PC-9 (cell line): Measurements from ENCODE around the gene CCDC43.
"Not testable (repeated sequence)": the region's sequence is repeated elsewhere in the genome, so short reads cannot be mapped to it uniquely, and the experiment has no call there.

ENCODE experiments used
- EZH2 ChIP-seq: fragments of 200-600 bp; sonication (generic); IDR thresholded peaks from 2 replicates; pipeline ENCODE4 v1.8.0; 2017; ENCODE audit warnings: antibody characterized with exemption, low read depth
- TF ChIP-seq, protein P1 (sequence below): fragments of 200-600 bp; sonication (generic); conservative IDR thresholded peaks from 2 replicates; pipeline ENCODE4 v1.6.1; 2017; ENCODE audit warnings: mixed run types, antibody characterized with exemption, mild to moderate bottlenecking, moderate library complexity

DNA sequence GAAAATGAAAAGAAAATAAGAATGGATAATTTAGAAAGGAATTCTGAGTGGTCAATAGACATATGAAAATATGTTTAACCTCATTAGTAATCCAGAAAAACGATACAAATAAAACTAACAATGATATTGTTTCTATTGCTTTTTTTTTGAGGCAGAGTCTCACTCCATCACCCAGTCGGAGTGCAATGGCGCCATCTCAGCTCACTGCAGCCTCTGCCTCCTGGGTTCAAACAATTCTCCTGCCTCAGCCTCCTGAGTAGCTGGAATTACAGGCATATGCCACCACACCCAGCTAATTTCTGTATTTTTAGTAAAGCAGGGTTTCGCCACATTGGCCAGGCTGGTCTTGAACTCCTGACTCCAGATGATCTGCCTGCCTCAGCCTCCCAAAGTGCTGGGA, 55.2 kb downstream of the CCDC43 start:
- TF ChIP-seq, protein P1, sequence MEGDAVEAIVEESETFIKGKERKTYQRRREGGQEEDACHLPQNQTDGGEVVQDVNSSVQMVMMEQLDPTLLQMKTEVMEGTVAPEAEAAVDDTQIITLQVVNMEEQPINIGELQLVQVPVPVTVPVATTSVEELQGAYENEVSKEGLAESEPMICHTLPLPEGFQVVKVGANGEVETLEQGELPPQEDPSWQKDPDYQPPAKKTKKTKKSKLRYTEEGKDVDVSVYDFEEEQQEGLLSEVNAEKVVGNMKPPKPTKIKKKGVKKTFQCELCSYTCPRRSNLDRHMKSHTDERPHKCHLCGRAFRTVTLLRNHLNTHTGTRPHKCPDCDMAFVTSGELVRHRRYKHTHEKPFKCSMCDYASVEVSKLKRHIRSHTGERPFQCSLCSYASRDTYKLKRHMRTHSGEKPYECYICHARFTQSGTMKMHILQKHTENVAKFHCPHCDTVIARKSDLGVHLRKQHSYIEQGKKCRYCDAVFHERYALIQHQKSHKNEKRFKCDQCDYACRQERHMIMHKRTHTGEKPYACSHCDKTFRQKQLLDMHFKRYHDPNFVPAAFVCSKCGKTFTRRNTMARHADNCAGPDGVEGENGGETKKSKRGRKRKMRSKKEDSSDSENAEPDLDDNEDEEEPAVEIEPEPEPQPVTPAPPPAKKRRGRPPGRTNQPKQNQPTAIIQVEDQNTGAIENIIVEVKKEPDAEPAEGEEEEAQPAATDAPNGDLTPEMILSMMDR: not testable (repeated sequence)
- TF ChIP-seq EZH2: not testable (repeated sequence)
